NCI-H2227 (cell line): ENCODE measurements around the gene CILP.

Experiments
- DNase-seq: peaks from one replicate; lab custom pipeline; 2025; ENCODE audit not compliant: unreplicated experiment; lab: John Stamatoyannopoulos, UW

Gene CILP

DNA sequence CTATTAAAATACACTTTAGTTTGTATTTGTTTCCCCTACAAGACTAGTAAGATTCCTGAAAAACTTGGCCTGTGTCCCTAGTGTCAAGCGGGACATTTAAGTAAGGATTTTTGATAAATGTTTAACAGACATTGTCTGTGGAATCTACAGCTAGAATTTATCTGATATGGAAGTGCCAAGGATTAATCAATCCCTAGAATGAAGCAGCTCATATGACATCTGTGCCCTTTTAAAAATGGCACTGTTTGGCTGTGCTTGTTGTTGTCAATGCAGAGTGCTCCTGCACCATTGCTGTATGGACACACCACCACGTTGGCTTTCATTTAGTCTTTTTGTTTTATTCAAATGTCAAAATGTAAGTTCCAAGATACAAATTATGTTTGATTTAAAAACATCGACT, 63.4 kb downstream of the CILP start:
- DNase-seq = no peak

DNA sequence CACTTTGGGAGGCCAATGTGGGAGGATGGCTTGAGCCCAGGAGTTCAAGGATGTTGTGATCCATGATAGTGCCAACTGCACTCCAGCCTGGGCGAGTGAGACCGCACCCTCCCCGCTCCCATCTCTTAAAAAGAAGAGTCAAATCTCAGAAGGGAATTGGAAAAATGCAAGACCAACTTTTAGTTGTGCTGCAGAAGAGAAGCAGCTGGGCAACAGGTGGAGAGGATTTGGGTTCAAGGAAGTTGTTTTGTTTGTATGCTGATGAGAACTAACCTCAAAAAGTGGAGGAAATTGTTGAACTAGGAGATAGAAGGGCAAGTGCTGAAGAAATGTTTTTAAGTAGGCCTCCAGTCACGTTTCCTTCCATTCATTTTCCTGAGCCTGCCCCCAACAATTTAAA, 64.8 kb downstream of the CILP start:
- no peak for DNase-seq
